Esophagus muscularis mucosa (tissue), 4 donors: Measurements from ENCODE around the gene CEBPZ.

Experiments
- CTCF ChIP-seq, 3 experiments: fragments of 200-600 bp in 2 of 3; fragments of 450-650 bp in 1 of 3; sonication (generic) in 2 of 3; IDR thresholded peaks; one replicate each; pipeline ENCODE4 v1.5.1; 2017 to 2019; ENCODE audit warnings: antibody characterized with exemption in 3 of 3, mild to moderate bottlenecking in 2 of 3, moderate library complexity in 1 of 3
- EP300 ChIP-seq: sonication (generic); formaldehyde crosslinking; IDR thresholded peaks from one replicate; pipeline ENCODE4 v1.6.1; 2017; ENCODE audit warnings: antibody characterized with exemption
- POLR2A ChIP-seq: fragments of 450-650 bp; IDR thresholded peaks from one replicate; pipeline ENCODE4 v1.6.1; 2017; ENCODE audit warnings: antibody characterized with exemption, moderate library complexity, mild to moderate bottlenecking, low read depth
- POLR2AphosphoS5 ChIP-seq, 2 donors: sonication (generic); formaldehyde crosslinking; IDR thresholded peaks; one replicate each; pipeline ENCODE4 v1.6.1; 2017; ENCODE audit warnings: antibody characterized with exemption in 2 of 2

GRCh38 chr2:37156857-37157714 is 74.3 kb downstream of the CEBPZ start, which contains the start of gene EIF2AK2:
- no peak for TF ChIP-seq CTCF (IDR thresholded peaks at IDR 0.05)
- no peak for TF ChIP-seq POLR2A
- peak; percentile 58 to 67 for TF ChIP-seq POLR2AphosphoS5 (IDR thresholded peaks at IDR 0.05)
- TF ChIP-seq EP300 = no peak
